Measurements from ENCODE around the gene CD86.
"Not testable (repeated sequence)": the region's sequence is repeated elsewhere in the genome, so short reads cannot be mapped to it uniquely, and the experiment has no call there.

GRCh38 chr3:122164983-122165382 lies 109.8 kb downstream of the CD86 start:
- TF ChIP-seq POLR2AphosphoS5 (IDR thresholded peaks at IDR 0.05; ENCODE audit: low read depth, low read length); USF2 (IDR thresholded peaks at IDR 0.05; ENCODE audit: low read length); E2F6 (IDR thresholded peaks at IDR 0.05); KDM5A (IDR thresholded peaks at IDR 0.05; ENCODE audit: low read length); POLR2A (IDR thresholded peaks at IDR 0.05; ENCODE audit: control extremely low read depth in 1 of 2, low read depth in 2 of 2, low read length in 2 of 2); EZH2 (IDR thresholded peaks at IDR 0.05; ENCODE audit: low read depth, low read length, severe bottlenecking); MAFK (IDR thresholded peaks at IDR 0.05; ENCODE audit: low read depth, low read length): not testable (repeated sequence)
